Measurements from ENCODE around the gene FOXP1. TPM values are rescaled to one million over a fixed set of nuclear protein-coding genes. Genes with fewer than 3 reads are reported as not detected.
A peak's percentile ranks its signal among the peaks of the same experiment; 100 is the strongest.

FOXP1 gene
- total and polyA plus RNA-seq, 9 of the 15 experiments (the other 6 are each of a cell fraction or from before 2014, with no cell fraction given) = 7.7 to 34.5 (median 13.7) TPM

GRCh38 chr3:71152892-71153265 is 430.6 kb downstream of the FOXP1 start:
- CTCF ChIA-PET (ENCODE audit: low intra/inter-chr PET ratio) = no interaction called here
- H3K9ac ChIP-seq (ENCODE audit: insufficient read depth in 1 of 2, low read depth in 2 of 2, low read length in 2 of 2) = peak overlapping the region in 1 of 2 experiments; percentile 13; a peak in 1 of 4 replicates
- BruUV-seq (replicated peaks) = no TSS peak

More at GRCh38 chr3:71152892-71153265, 430.6 kb downstream of the FOXP1 start:
- DNase-seq (ENCODE audit: extremely low read depth in 1 of 4, low spot score in 3 of 4) (no peak), FAIRE-seq (no peak), ATAC-seq (no peak)
- TF ChIP-seq ZNF239 (CRISPR knock-in tag; IDR thresholded peaks at IDR 0.05) = no peak
- no peak for TF ChIP-seq PYGO2 (tag; IDR thresholded peaks at IDR 0.05)
- no peak for TF ChIP-seq GATAD2A (IDR thresholded peaks at IDR 0.05)
- no peak for TF ChIP-seq TSC22D4 (tag; IDR thresholded peaks at IDR 0.05)
- no peak for TF ChIP-seq ZHX1 (conservative IDR thresholded peaks at IDR 0.05; ENCODE audit: low read length)
- TF ChIP-seq FIP1L1 (IDR thresholded peaks at IDR 0.05; ENCODE audit: low read depth, low read length, poor library complexity, severe bottlenecking) = no peak
- no peak for TF ChIP-seq TCF7L2 (IDR thresholded peaks at IDR 0.05; ENCODE audit: low read depth, low read length)
- TF ChIP-seq BRD9 (IDR thresholded peaks at IDR 0.05; ENCODE audit: low read depth, partially characterized antibody) = no peak
- TF ChIP-seq EGR1 (conservative IDR thresholded peaks at IDR 0.05) = no peak
- no peak for TF ChIP-seq NCOR1 (IDR thresholded peaks at IDR 0.05)
- no peak for TF ChIP-seq FOXK1 (CRISPR knock-in tag; IDR thresholded peaks at IDR 0.05; ENCODE audit: borderline replicate concordance)
- TF ChIP-seq ZNF274 (IDR thresholded peaks at IDR 0.05; ENCODE audit: borderline replicate concordance, low read depth, low read length) = no peak
- TF ChIP-seq NRF1 (conservative IDR thresholded peaks at IDR 0.05 in 1 of 2, IDR thresholded peaks at IDR 0.05 in 1 of 2) = no peak
- TF ChIP-seq MTA3 (IDR thresholded peaks at IDR 0.05; ENCODE audit: borderline replicate concordance) = no peak
- TF ChIP-seq PHF8 (IDR thresholded peaks at IDR 0.05; ENCODE audit: borderline replicate concordance, low read length) = no peak
- no peak for TF ChIP-seq ZNF184 (CRISPR knock-in tag; IDR thresholded peaks at IDR 0.05)
- TF ChIP-seq DLX4 (CRISPR knock-in tag; IDR thresholded peaks at IDR 0.05) = no peak
- no peak for TF ChIP-seq POLR2B (IDR thresholded peaks at IDR 0.05; ENCODE audit: low read depth, partially characterized antibody)
- no peak for TF ChIP-seq KDM5B (IDR thresholded peaks at IDR 0.05; ENCODE audit: insufficient replicate concordance, low read depth, low read length)
- Histone ChIP-seq H3K27me3 (ENCODE audit: control insufficient read depth in 2 of 2, insufficient read depth in 2 of 2, low read length in 2 of 2) (no peaks in the 10 kb centered on the region), H3K27ac (ENCODE audit: extremely low read depth, low read depth, low read length) (no peak overlapping the region), H3K36me3 (ENCODE audit: control insufficient read depth, insufficient read depth, low read length) (no peaks in the 10 kb centered on the region), H2AFZ (ENCODE audit: low read depth, low read length) (no peak overlapping the region), H4K20me1 (replicated peaks; ENCODE audit: control insufficient read depth, insufficient read depth, low read length) (no peaks in the 10 kb centered on the region), H3K4me2 (ENCODE audit: insufficient read depth, low read length) (no peak overlapping the region), H3K4me1 (replicated peaks in 1 of 2; ENCODE audit: control insufficient read depth in 2 of 2, insufficient read depth in 2 of 2, low read length in 2 of 2) (no peaks in the 10 kb centered on the region; a peak in 1 of 5 replicates), H3K4me3 (no peak overlapping the region), H3K9me1 (ENCODE audit: control insufficient read depth, insufficient read depth, low read length) (no peaks in the 10 kb centered on the region), H3K9me3 (replicated peaks; ENCODE audit: control insufficient read depth, insufficient read depth, low read depth, low read length) (no peaks in the 10 kb centered on the region), H3K79me2 (ENCODE audit: control insufficient read depth, insufficient read depth, low read length) (no peaks in the 10 kb centered on the region)
- POLR2A ChIA-PET = interaction anchor here (0.6 to 1.2 kb wide), 4 partner anchors 9 to 12 kb away, joined by 3 to 5 read pairs (median 4); no protein-coding TSS in a partner anchor
- in situ Hi-C loops (cut with MboI) = no loop called here
- intact Hi-C loops (cut with micrococcal nuclease) = no loop called here
- 61% methylated on average over 7 of the region's 8 CpGs for WGBS (ENCODE audit: insufficient coverage, low coverage, missing lambda C conversion rate)
